Measurements from ENCODE around the gene TTLL9. TPM values are rescaled to one million over a fixed set of nuclear protein-coding genes. Genes with fewer than 3 reads are reported as not detected.
A peak's percentile ranks its signal among the peaks of the same experiment; 100 is the strongest.

The TTLL9 gene
- total RNA-seq, 2 donors from 2014 or later: not detected

GRCh38 chr20:31833931-31834521, 36.4 kb upstream of the TTLL9 start:
- ATAC-seq (ENCODE audit: insufficient number of reproducible peaks, low FRiP score, low read depth) (no peak), DNase-seq (ENCODE audit: low spot score) (no peak)
- no peaks in the 10 kb centered on the region for H3K36me3 ChIP-seq
- TF ChIP-seq, protein P1, sequence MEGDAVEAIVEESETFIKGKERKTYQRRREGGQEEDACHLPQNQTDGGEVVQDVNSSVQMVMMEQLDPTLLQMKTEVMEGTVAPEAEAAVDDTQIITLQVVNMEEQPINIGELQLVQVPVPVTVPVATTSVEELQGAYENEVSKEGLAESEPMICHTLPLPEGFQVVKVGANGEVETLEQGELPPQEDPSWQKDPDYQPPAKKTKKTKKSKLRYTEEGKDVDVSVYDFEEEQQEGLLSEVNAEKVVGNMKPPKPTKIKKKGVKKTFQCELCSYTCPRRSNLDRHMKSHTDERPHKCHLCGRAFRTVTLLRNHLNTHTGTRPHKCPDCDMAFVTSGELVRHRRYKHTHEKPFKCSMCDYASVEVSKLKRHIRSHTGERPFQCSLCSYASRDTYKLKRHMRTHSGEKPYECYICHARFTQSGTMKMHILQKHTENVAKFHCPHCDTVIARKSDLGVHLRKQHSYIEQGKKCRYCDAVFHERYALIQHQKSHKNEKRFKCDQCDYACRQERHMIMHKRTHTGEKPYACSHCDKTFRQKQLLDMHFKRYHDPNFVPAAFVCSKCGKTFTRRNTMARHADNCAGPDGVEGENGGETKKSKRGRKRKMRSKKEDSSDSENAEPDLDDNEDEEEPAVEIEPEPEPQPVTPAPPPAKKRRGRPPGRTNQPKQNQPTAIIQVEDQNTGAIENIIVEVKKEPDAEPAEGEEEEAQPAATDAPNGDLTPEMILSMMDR (IDR thresholded peaks at IDR 0.05): no peak
- no peak overlapping the region for H3K27ac ChIP-seq
- no peaks in the 10 kb centered on the region for H3K27me3 ChIP-seq (replicated peaks; ENCODE audit: insufficient read depth)
- peaks cover 29 to 45% of the 10 kb centered on the region in 2 donors for H3K4me1 ChIP-seq (ENCODE audit: control insufficient read depth in 1 of 2, low read depth in 2 of 2)
- no peaks in the 10 kb centered on the region for H3K9me3 ChIP-seq
- no peak overlapping the region for H3K4me3 ChIP-seq

- DNase-seq (ENCODE audit: low spot score) (no peak), ATAC-seq (ENCODE audit: insufficient number of reproducible peaks, low FRiP score, low read depth) (no peak)
- H3K27ac ChIP-seq: peak overlapping the region; percentile 9 to 99
- TF ChIP-seq, protein P1 (IDR thresholded peaks at IDR 0.05): no peak
- no peak overlapping the region for H3K4me3 ChIP-seq
- H3K4me1 ChIP-seq (ENCODE audit: control insufficient read depth in 1 of 2, low read depth in 2 of 2): peaks cover 29 to 59% of the 10 kb centered on the region in 2 donors
- no peaks in the 10 kb centered on the region for H3K9me3 ChIP-seq
- H3K36me3 ChIP-seq: no peaks in the 10 kb centered on the region
- no peaks in the 10 kb centered on the region for H3K27me3 ChIP-seq (replicated peaks; ENCODE audit: insufficient read depth)
Measured at GRCh38 chr20:31835554-31835953, 34.9 kb upstream of the TTLL9 start.

DNA sequence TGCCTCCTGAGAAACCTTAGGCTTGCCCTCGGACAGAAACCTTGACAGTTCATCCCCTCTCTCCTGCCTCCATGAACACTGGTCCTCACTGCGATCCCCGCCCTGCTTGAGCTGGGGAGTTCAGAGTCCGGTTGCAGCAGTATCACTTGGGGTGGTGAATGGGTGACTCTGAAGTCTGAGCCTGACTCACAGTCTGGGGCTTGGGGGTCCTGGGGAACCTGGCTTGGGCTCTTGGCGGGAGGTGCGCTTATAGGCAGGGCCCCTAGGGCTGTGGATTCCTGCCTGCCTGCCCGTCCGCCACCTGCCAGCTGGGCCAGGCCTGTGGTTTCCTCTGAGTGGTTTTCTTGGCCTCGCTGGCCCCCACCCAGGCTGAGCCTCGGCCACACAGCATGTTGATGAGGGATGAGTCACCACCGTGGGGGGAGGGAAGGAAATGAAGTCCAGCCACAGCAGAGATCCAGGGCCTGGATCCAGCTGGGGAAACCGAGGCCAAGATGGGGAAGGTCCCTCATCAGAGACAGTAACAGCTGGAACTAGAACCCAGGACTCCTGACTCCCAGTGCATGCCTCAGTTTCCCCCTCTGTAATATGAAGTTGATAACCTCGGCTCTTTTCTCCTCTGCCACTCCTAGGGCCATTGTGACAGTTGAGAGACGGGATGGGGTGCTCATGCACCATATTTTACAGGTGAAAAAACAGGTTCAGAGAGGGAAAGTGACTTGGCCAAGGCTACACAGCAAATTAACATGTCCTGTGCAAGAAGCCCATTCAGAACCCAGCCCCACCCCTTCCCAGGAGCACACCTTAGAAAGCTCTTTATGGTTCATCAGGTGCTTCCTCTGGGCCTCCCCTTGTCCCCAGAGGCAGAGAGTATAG, 34.2 kb upstream of the TTLL9 start:
- Histone ChIP-seq H3K4me1 (ENCODE audit: control insufficient read depth in 1 of 2, low read depth in 2 of 2) (peaks cover 31 to 65% of the 10 kb centered on the region in 2 donors), H3K4me3 (no peak overlapping the region), H3K36me3 (no peaks in the 10 kb centered on the region), H3K9me3 (no peaks in the 10 kb centered on the region), H3K27me3 (replicated peaks; ENCODE audit: insufficient read depth) (no peaks in the 10 kb centered on the region), H3K27ac (peak overlapping the region; percentile 55 to 99)
- DNase-seq (ENCODE audit: low spot score) (peak; percentile 87), ATAC-seq (ENCODE audit: insufficient number of reproducible peaks, low FRiP score, low read depth) (peak; percentile 81)
- TF ChIP-seq, protein P1 (IDR thresholded peaks at IDR 0.05): no peak

DNA sequence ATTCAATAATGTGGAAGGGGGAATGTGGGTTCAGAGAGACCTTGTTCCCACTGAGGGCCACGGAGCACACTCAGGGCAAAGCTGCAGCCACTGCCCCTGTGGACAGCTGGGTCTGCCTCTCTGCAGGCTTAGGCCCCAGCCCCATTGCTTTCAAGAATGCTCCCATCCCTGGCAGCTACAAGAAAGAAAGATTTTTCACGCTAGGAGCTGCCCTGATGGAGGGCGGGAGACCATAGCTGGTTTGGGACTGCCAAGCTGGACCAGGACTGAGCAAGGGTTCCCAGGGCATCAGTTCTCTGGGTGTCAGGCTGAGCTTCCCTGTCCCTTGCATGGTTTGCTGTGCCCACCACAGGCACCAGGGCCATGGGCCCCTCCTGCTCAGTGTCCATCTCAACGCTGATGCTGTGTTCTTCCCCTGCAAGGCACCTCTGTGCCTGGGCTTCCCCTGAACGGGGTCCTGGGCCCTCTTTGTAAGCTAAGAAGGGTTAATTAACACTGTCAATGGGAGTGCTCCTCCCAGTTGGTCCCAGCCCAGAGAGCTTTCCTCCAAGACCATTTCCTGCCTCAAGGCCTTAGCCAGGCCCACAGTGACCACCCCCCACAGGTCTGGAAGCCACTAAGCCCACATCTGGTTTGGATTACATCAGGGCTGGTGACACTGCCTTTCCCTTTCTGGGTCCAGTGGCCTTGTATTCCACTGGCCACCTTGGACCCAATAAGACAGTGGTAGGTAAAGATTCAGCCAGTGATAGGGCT, 33.4 kb upstream of the TTLL9 start:
- TF ChIP-seq, protein P1 (IDR thresholded peaks at IDR 0.05): no peak
- ATAC-seq (ENCODE audit: insufficient number of reproducible peaks, low FRiP score, low read depth): no peak

More for the DNA sequence above, 33.4 kb upstream of the TTLL9 start:
- no peak for DNase-seq (ENCODE audit: low spot score)
- Histone ChIP-seq H3K9me3 (no peaks in the 10 kb centered on the region), H3K27me3 (replicated peaks; ENCODE audit: insufficient read depth) (no peaks in the 10 kb centered on the region), H3K4me1 (ENCODE audit: control insufficient read depth in 1 of 2, low read depth in 2 of 2) (peaks cover 38 to 73% of the 10 kb centered on the region in 2 donors), H3K4me3 (no peak overlapping the region), H3K27ac (peak overlapping the region; percentile 55 to 99), H3K36me3 (no peaks in the 10 kb centered on the region)

Measured in thoracic aorta (tissue), 2 donors.